LNCaP clone FGC (cell line): ENCODE results near the gene CACNA2D3.

ENCODE experiments used
- DNase-seq: peaks from one replicate; pipeline ENCODE4 v3.0.0-alpha.2; 2011; ENCODE audit warnings: low read depth
- H3K4me3 ChIP-seq: 2 replicates; pipeline ENCODE4 v1.5.1; 2011; ENCODE audit warnings: mild to moderate bottlenecking, low read depth, low read length, control low read depth
- TF ChIP-seq, protein P1 (sequence below): IDR thresholded peaks from 2 replicates; pipeline ENCODE4 v1.5.1; 2012; ENCODE audit warnings: mild to moderate bottlenecking; ENCODE audit not compliant: control insufficient read depth, insufficient read depth; ENCODE audit errors: extremely low read depth

Gene CACNA2D3

DNA sequence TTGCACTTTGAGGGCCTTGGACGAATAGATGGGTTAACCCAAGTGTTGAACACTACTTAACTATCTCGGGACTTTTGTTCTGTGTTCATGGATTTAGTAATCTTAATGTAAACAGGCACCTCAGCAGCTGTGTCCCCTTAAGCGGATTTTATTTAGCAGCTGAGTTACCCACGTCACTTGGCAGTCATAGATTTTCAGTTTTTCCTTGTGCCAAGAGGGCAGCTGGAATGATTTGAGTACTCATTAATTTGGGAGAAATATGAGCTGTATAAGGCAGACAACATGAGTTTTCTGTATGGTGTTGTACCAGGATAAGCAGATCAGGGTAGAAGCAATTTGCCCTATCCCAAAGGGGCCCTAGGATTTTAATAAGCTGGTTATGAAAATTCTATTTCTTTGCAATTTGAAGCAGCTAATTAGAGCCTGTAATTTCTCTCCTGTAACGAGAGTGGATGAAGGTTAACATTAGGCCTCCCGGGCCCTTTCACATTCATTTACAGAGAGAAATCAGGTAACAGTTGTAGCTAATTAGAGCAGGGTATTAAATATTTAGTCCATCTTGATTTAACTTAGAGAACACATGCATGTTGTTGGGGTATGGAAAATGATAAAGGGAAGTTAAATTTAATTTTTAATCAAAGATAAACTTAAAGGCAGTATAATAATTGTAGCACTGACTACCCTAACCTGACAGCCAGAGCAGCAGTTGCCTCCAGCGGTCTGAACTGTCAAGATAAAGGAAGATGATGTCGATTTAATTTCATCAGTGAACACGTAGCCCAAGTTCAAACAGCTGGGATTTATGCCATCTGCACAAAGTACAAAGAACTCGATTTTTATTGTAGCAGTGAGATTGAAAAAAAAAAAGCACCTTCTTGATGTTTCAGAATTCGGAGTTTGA lies 611.0 kb downstream of the CACNA2D3 start:
- H3K4me3 ChIP-seq = no peak overlapping the region
- no peak for DNase-seq
- TF ChIP-seq, protein P1, sequence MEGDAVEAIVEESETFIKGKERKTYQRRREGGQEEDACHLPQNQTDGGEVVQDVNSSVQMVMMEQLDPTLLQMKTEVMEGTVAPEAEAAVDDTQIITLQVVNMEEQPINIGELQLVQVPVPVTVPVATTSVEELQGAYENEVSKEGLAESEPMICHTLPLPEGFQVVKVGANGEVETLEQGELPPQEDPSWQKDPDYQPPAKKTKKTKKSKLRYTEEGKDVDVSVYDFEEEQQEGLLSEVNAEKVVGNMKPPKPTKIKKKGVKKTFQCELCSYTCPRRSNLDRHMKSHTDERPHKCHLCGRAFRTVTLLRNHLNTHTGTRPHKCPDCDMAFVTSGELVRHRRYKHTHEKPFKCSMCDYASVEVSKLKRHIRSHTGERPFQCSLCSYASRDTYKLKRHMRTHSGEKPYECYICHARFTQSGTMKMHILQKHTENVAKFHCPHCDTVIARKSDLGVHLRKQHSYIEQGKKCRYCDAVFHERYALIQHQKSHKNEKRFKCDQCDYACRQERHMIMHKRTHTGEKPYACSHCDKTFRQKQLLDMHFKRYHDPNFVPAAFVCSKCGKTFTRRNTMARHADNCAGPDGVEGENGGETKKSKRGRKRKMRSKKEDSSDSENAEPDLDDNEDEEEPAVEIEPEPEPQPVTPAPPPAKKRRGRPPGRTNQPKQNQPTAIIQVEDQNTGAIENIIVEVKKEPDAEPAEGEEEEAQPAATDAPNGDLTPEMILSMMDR = no peak

DNA sequence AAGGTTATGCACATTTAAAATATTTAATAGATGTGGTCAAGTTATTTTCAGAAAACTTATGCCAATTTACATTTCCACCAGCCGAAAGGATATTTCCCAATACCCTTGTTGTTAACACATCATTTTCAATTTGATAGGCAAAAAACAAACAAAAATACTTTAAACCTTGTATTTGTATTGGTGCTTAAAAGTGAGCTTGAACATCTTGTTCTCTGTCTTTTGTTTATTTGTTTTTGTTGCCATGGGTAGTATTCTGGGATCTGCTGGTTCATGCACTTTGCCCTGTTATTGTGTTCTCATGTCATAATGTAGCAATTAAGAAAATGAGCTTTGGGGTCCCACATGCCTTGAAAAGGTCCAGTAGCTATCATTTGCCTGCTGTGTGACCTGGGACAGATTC lies 614.1 kb downstream of the CACNA2D3 start:
- H3K4me3 ChIP-seq = no peak overlapping the region
- TF ChIP-seq, protein P1 = no peak
- peak; percentile 28 for DNase-seq

DNA sequence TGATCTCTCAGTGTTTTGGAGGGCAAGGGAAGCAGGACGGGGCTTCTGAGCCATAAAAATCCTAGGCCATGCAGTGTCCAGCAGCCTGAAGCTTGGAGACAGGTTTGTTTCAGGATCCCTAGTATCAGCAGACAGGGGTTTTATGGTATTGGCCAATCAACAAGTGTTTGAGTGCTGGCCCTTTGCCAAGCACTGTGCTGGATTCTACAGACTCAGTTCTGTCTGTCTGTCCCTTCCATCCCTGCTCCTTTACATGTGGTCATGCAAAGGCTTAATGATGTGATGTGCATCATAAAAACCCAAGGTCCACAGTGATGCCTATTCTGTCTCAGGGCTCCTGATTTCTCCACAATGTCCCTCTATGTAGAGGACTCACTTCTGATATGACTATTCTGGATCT lies 621.4 kb downstream of the CACNA2D3 start:
- TF ChIP-seq, protein P1 = no peak
- H3K4me3 ChIP-seq = no peak overlapping the region
- DNase-seq = no peak

DNA sequence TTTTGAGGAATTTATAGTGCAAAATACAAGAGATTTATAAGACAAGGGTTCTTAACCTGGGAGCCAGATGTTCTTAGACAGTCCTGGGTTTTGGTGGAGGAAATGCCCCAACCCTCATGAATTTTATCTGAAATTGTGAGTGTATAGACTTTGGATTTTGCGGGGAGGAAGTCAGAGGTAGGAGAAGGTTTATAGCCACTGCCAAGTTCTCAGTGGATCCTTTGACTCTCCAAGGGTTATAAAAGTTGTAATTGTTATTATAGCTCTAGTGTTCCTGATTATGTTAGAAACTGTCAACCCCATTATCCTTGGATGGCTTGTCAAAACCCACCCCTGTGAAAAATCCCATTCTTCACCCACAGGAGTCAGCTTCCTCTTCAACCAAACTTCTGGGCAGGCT lies 621.9 kb downstream of the CACNA2D3 start:
- DNase-seq = no peak
- TF ChIP-seq, protein P1 = no peak
- H3K4me3 ChIP-seq = no peak overlapping the region

DNA sequence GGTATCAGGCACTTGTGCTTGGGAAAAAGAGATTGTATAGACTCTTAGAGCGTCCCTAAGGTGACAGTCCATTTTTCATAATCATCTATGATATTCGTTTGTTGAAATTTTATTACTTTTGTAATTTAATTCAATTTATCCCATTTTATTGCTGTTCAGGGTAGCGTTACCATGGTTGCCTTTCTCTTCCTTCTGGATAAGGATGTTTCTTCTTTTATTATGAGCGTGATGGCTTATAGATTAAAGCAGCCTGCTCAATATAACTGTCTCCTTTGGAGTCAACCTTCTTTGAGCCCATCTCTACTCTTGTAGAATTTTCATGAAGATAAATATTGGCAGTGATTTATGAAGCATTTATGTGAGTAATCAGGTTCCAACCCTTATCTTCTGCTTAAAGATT lies 623.5 kb downstream of the CACNA2D3 start:
- no peak overlapping the region for H3K4me3 ChIP-seq
- TF ChIP-seq, protein P1 = no peak
- no peak for DNase-seq

DNA sequence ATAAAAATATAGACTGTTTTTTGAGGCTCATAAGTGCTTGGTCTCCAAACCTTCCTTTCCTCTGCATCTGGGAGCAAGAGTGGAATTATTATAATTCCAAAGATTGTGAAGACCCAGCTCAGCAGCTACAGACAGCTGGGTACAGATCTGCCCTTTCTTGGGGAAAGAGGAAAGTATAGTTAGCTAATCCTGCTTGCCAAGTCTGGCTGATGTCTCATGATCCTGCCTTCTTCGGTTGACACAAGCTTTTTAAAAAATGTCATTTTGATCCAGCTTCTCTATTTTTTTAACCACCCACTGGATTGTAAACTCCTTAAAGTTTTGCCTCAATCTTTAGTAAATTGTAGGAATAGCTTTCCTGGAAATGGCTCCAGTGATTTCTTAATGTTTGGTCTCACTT lies 624.4 kb downstream of the CACNA2D3 start:
- DNase-seq = no peak
- no peak overlapping the region for H3K4me3 ChIP-seq
- TF ChIP-seq, protein P1 = no peak

DNA sequence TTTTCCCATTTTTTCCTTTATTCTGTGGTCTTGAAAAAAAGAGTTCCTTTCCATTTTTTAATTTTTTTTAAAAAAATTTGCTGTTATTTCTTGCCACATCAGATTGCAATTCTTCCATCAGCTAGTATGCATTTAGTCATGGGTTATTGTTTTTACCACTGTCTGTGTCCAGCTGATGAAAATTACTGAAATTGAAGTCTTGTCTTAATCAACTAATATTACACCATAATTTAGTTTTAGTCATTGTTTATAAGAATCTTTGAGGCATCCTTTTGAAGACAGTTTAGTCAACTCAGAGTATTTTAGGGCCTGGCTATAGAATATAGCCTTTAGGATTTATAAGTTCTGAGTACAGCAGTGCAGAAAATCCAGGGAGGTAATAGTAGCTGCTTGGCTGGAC lies 633.4 kb downstream of the CACNA2D3 start:
- no peak overlapping the region for H3K4me3 ChIP-seq
- TF ChIP-seq, protein P1 = no peak
- DNase-seq = no peak
